GM23338 (cell line): ENCODE measurements around the gene NRCAM. TPM values are rescaled to one million over a fixed set of nuclear protein-coding genes. Genes with fewer than 3 reads are reported as not detected.

Experiments
- ATAC-seq: fragments of 200-7000 bp; cut with Tn5 transposase; 3 replicates; pipeline ENCODE4 v1.9.1; 2020
- DNase-seq: peaks from one replicate; pipeline ENCODE4 v3.0.0-alpha.2; 2015; ENCODE audit warnings: low spot score
- H2AFZ ChIP-seq: fragments of 200-600 bp; sonication (generic); 2 replicates; pipeline ENCODE4 v1.8.0; 2016; ENCODE audit warnings: antibody characterized with exemption, mild to moderate bottlenecking, moderate library complexity
- H3F3A ChIP-seq: fragments of 200-600 bp; sonication (generic); replicated peaks from 2 replicates; pipeline ENCODE4 v1.8.0; 2017; ENCODE audit warnings: antibody characterized with exemption, mixed run types, low read depth
- H3K27ac ChIP-seq: fragments of 200-600 bp; sonication (generic); 2 replicates; pipeline ENCODE4 v1.6.1; 2016; ENCODE audit warnings: low read depth
- H3K27me3 ChIP-seq: fragments of 200-600 bp; sonication (generic); 2 replicates; pipeline ENCODE4 v1.8.0; 2016; ENCODE audit warnings: mild to moderate bottlenecking, mixed run types, moderate library complexity; ENCODE audit not compliant: insufficient read depth
- H3K36me3 ChIP-seq: fragments of 200-600 bp; sonication (generic); 2 replicates; pipeline ENCODE4 v1.8.0; 2016; ENCODE audit warnings: mild to moderate bottlenecking; ENCODE audit not compliant: insufficient read depth
- H3K4me1 ChIP-seq: fragments of 200-600 bp; sonication (generic); 2 replicates; pipeline ENCODE4 v1.8.0; 2016; ENCODE audit warnings: mild to moderate bottlenecking, moderate library complexity; ENCODE audit not compliant: insufficient read depth
- H3K4me2 ChIP-seq: fragments of 200-600 bp; sonication (generic); 2 replicates; pipeline ENCODE4 v1.7.1; 2017; ENCODE audit warnings: mixed run types
- H3K4me3 ChIP-seq: fragments of 200-600 bp; sonication (generic); 2 replicates; pipeline ENCODE4 v1.6.1; 2016; ENCODE audit warnings: mixed run types
- H3K79me2 ChIP-seq: fragments of 200-600 bp; sonication (generic); replicated peaks from 2 replicates; pipeline ENCODE4 v1.8.0; 2017; ENCODE audit warnings: mild to moderate bottlenecking; ENCODE audit not compliant: insufficient read depth
- H3K9me2 ChIP-seq: fragments of 200-600 bp; sonication (generic); 2 replicates; pipeline ENCODE4 v1.8.0; 2017; ENCODE audit not compliant: insufficient read depth
- H4K20me1 ChIP-seq: fragments of 200-600 bp; sonication (generic); replicated peaks from 2 replicates; pipeline ENCODE4 v1.8.0; 2017; ENCODE audit warnings: mild to moderate bottlenecking; ENCODE audit not compliant: insufficient read depth
- H3K27ac Mint-ChIP-seq: 2 replicates; pipeline ENCODE4 v1.8.0; 2020; ENCODE audit warnings: inconsistent platforms, mild to moderate bottlenecking, moderate library complexity, mixed read lengths
- H3K27me3 Mint-ChIP-seq: 3 replicates; pipeline ENCODE4 v1.8.0; 2022; ENCODE audit warnings: low read depth, mild to moderate bottlenecking, moderate library complexity, mixed read lengths, inconsistent platforms; ENCODE audit not compliant: insufficient read depth, poor library complexity
- H3K36me3 Mint-ChIP-seq: 3 replicates; pipeline ENCODE4 v1.8.0; 2021; ENCODE audit warnings: low read depth, mild to moderate bottlenecking, inconsistent platforms, moderate library complexity, mixed read lengths
- H3K4me1 Mint-ChIP-seq: 3 replicates; pipeline ENCODE4 v1.8.0; 2020; ENCODE audit warnings: mild to moderate bottlenecking, inconsistent platforms, mixed read lengths
- H3K4me3 Mint-ChIP-seq: 3 replicates; pipeline ENCODE4 v1.8.0; 2021; ENCODE audit warnings: moderate library complexity, mild to moderate bottlenecking, inconsistent platforms, mixed read lengths
- H3K9me3 Mint-ChIP-seq: 3 replicates; pipeline ENCODE4 v1.8.0; 2020; ENCODE audit warnings: moderate library complexity, mild to moderate bottlenecking, inconsistent platforms, mixed read lengths
- CREB1 ChIP-seq: fragments of 250-450 bp; sonication (Bioruptor Pico); IDR thresholded peaks from 2 replicates; pipeline ENCODE4 v1.5.0; 2020; ENCODE audit warnings: low read depth, mild to moderate bottlenecking, moderate library complexity
- CTCF ChIP-seq, 2 experiments: fragments of 200-600 bp in 1 of 2; sonication (generic) in 1 of 2; conservative IDR thresholded peaks; 2 replicates each; pipeline versions ENCODE4 v1.5.1 to v1.6.1; 2016 to 2017; ENCODE audit warnings: antibody characterized with exemption in 2 of 2, low read depth in 2 of 2, mild to moderate bottlenecking in 2 of 2, moderate library complexity in 1 of 2
- ETS1 ChIP-seq: IDR thresholded peaks from 2 replicates; pipeline ENCODE4 v1.6.1; 2016; ENCODE audit warnings: antibody characterized with exemption
- EZH2 ChIP-seq: fragments of 200-600 bp; sonication (generic); IDR thresholded peaks from one replicate; pipeline ENCODE4 v1.8.0; 2017; ENCODE audit warnings: antibody characterized with exemption, mild to moderate bottlenecking, low read depth; ENCODE audit not compliant: unreplicated experiment
- EZH2phosphoT487 ChIP-seq: fragments of 200-600 bp; sonication (generic); IDR thresholded peaks from one replicate; pipeline ENCODE4 v1.8.1; 2018; ENCODE audit warnings: antibody characterized with exemption; ENCODE audit not compliant: unreplicated experiment
- JUNB ChIP-seq: IDR thresholded peaks from one replicate; pipeline ENCODE4 v1.6.1; 2016; ENCODE audit warnings: antibody characterized with exemption; ENCODE audit not compliant: unreplicated experiment
- NANOG ChIP-seq: IDR thresholded peaks from 2 replicates; pipeline ENCODE4 v1.6.1; 2016; ENCODE audit warnings: antibody characterized with exemption, borderline replicate concordance
- POLR2AphosphoS5 ChIP-seq: IDR thresholded peaks from 2 replicates; pipeline ENCODE4 v1.6.1; 2016; ENCODE audit warnings: antibody characterized with exemption, low read depth
- REST ChIP-seq: IDR thresholded peaks from one replicate; pipeline ENCODE4 v1.6.1; 2018; ENCODE audit warnings: antibody characterized with exemption; ENCODE audit not compliant: unreplicated experiment
- STAT1 ChIP-seq: IDR thresholded peaks from one replicate; pipeline ENCODE4 v1.6.1; 2016; ENCODE audit warnings: antibody characterized with exemption; ENCODE audit not compliant: unreplicated experiment
- ZNF114 ChIP-seq: fragments of 250-450 bp; sonication (Bioruptor Pico); IDR thresholded peaks from 2 replicates; pipeline ENCODE4 v1.5.0; 2020; ENCODE audit warnings: mild to moderate bottlenecking, moderate library complexity
- ZNF331 ChIP-seq: fragments of 250-450 bp; sonication (Bioruptor Pico); IDR thresholded peaks from 2 replicates; pipeline ENCODE4 v1.5.0; 2020; ENCODE audit warnings: low read depth, mild to moderate bottlenecking, moderate library complexity
- ZNF462 ChIP-seq: fragments of 250-450 bp; sonication (Bioruptor Pico); IDR thresholded peaks from 2 replicates; pipeline ENCODE4 v1.5.0; 2020; ENCODE audit warnings: mild to moderate bottlenecking, moderate library complexity
- polyA plus RNA-seq: library from polyadenylated mRNA; unstranded; fragments of >200 nt; fragmentation: Nextera tagmentation; extraction: Ambion mirVana; gene quantifications from 2 replicates; pipeline ENCODE4 v1.2.1, GENCODE V29; 2016
- total RNA-seq: library from RNA; depleted of rRNA; stranded (reverse); fragments of >200 nt; shearing (Covaris generic); gene quantifications from 2 replicates; pipeline ENCODE4 v1.2.3, GENCODE V29; 2014

The NRCAM gene
- total and polyA plus RNA-seq, 2 experiments from 2014 or later = 2.5 to 6.8 TPM

- no peak for ATAC-seq
- H2AFZ ChIP-seq = no peak overlapping the region
- H3K4me1 Mint-ChIP-seq = no peaks in the 10 kb centered on the region
- H3K27ac ChIP-seq = no peak overlapping the region
- no peaks in the 10 kb centered on the region for H3K9me3 Mint-ChIP-seq
- TF ChIP-seq ZNF462 (no peak), STAT1 (no peak), ZNF331 (CRISPR knock-in tag) (no peak), ZNF114 (no peak), CREB1 (CRISPR knock-in tag) (no peak), POLR2AphosphoS5 (no peak), CTCF (conservative IDR thresholded peaks at IDR 0.05; ENCODE audit: low read depth in 2 of 2) (no peak), JUNB (no peak), EZH2phosphoT487 (no peak), ETS1 (no peak), EZH2 (no peak), REST (no peak), NANOG (no peak)
- no peaks in the 10 kb centered on the region for H3K27me3 Mint-ChIP-seq
- H3K4me2 ChIP-seq = no peak overlapping the region
- H3K4me3 ChIP-seq = no peak overlapping the region
- DNase-seq = no peak
- no peak overlapping the region for H3K4me3 Mint-ChIP-seq
- no peaks in the 10 kb centered on the region for H3K36me3 Mint-ChIP-seq
- H3K36me3 ChIP-seq = no peaks in the 10 kb centered on the region
- H3F3A ChIP-seq = no peaks in the 10 kb centered on the region
- H3K27ac Mint-ChIP-seq = no peak overlapping the region
- H3K9me2 ChIP-seq = no peaks in the 10 kb centered on the region
- no peaks in the 10 kb centered on the region for H3K79me2 ChIP-seq
- no peaks in the 10 kb centered on the region for H4K20me1 ChIP-seq
- no peaks in the 10 kb centered on the region for H3K4me1 ChIP-seq
- H3K27me3 ChIP-seq = no peaks in the 10 kb centered on the region
Observed at GRCh38 chr7:108363659-108364058, 92.6 kb downstream of the NRCAM start.
